HepG2 (cell line): ENCODE results near the gene CAMK2D. TPM values are rescaled to one million over a fixed set of nuclear protein-coding genes. Genes with fewer than 3 reads are reported as not detected.

ENCODE experiments used
- ATAC-seq: fragments of 200-7000 bp; cut with Tn5 transposase; 3 replicates; pipeline ENCODE4 v1.9.1; 2020; ENCODE audit warnings: mild to moderate bottlenecking, moderate library complexity
- BruUV-seq: library from RNA; stranded (reverse); fragments of 400-500 nt; replicated peaks from 2 replicates; lab custom pipeline; 2021; lab: Mats Ljungman, UMichigan
- CTCF ChIA-PET: fragments of 300-600 bp; formaldehyde crosslinking; extraction: SDS; loops from one replicate; lab custom pipeline; 2021; ENCODE audit warnings: low total read pairs, inconsistent platforms, low intra/inter-chr PET ratio; lab: Yijun Ruan, JAX
- POLR2A ChIA-PET: fragments of 350-600 bp; sonication (Branson Sonifier 250); formaldehyde crosslinking; loops from one replicate; lab custom pipeline; 2020; ENCODE audit warnings: antibody characterized with exemption, inconsistent platforms; lab: Yijun Ruan, JAX
- DNase-seq: peaks from one replicate; pipeline ENCODE4 v3.0.0-alpha.2; 2015; ENCODE audit warnings: low spot score
- FAIRE-seq: peaks from 3 replicates; lab custom pipeline; 2011; peaks lifted over from hg19 to GRCh38; lab: Jason Lieb, UNC
- H2AFZ ChIP-seq: one replicate; pipeline ENCODE4 v1.6.1; 2011; ENCODE audit warnings: low read length, inconsistent platforms
- H3K27ac ChIP-seq: fragments of 300-600 bp; 3 replicates; pipeline ENCODE4 v1.8.0; 2011; ENCODE audit warnings: mixed run types, mild to moderate bottlenecking, mixed read lengths, low read length, inconsistent platforms; ENCODE audit not compliant: insufficient read depth; ENCODE audit errors: extremely low read length
- H3K27me3 ChIP-seq, 2 experiments: fragments of 200-600 bp in 1 of 2; 2 replicates in 1 of 2; 3 replicates in 1 of 2; pipeline versions ENCODE4 v1.6.0 to v1.8.0; 2011; ENCODE audit warnings: low read length in 2 of 2, mild to moderate bottlenecking in 2 of 2, moderate library complexity in 2 of 2, inconsistent platforms in 1 of 2; ENCODE audit not compliant: insufficient read depth in 2 of 2, control insufficient read depth in 1 of 2
- H3K36me3 ChIP-seq, 2 experiments: fragments of 200-600 bp in 1 of 2; replicated peaks in 1 of 2; 2 replicates in 1 of 2; 3 replicates in 1 of 2; pipeline versions ENCODE4 v1.5.1 to v1.8.0; 2011; ENCODE audit warnings: low read length in 2 of 2, inconsistent platforms in 1 of 2; ENCODE audit not compliant: insufficient read depth in 2 of 2, control insufficient read depth in 1 of 2
- H3K4me1 ChIP-seq: 2 replicates; pipeline ENCODE4 v1.5.1; 2012; ENCODE audit warnings: low read length, inconsistent platforms; ENCODE audit not compliant: insufficient read depth
- H3K4me2 ChIP-seq: 2 replicates; pipeline ENCODE4 v1.6.0; 2011; ENCODE audit warnings: low read depth, low read length, inconsistent platforms
- H3K4me3 ChIP-seq, 3 experiments: fragments of 200-600 bp in 1 of 3; sonication (generic), shearing (Covaris generic) in 1 of 3; replicated peaks in 1 of 3; 2 replicates each; pipeline ENCODE4 v1.5.1; 2011 to 2016; ENCODE audit warnings: low read length in 3 of 3, inconsistent platforms in 2 of 3, low read depth in 2 of 3, mild to moderate bottlenecking in 2 of 3, control low read depth in 1 of 3, mixed read lengths in 1 of 3; ENCODE audit not compliant: insufficient read depth in 1 of 3
- H3K79me2 ChIP-seq: one replicate; pipeline ENCODE4 v1.6.1; 2011; ENCODE audit warnings: low read length, inconsistent platforms; ENCODE audit not compliant: insufficient read depth
- H3K9ac ChIP-seq: 2 replicates; pipeline ENCODE4 v1.6.0; 2011; ENCODE audit warnings: mild to moderate bottlenecking, low read depth, low read length, inconsistent platforms; ENCODE audit not compliant: insufficient read depth
- H3K9me3 ChIP-seq: 2 replicates; pipeline ENCODE4 v1.5.1; 2012; ENCODE audit warnings: mild to moderate bottlenecking, low read length
- H4K20me1 ChIP-seq: 2 replicates; pipeline ENCODE4 v1.6.0; 2011; ENCODE audit warnings: inconsistent platforms, mild to moderate bottlenecking, low read length, moderate library complexity; ENCODE audit not compliant: insufficient read depth
- ATF5 ChIP-seq: sonication (generic); formaldehyde crosslinking; IDR thresholded peaks from 2 replicates; pipeline ENCODE4 v1.4.0; 2020; ENCODE audit warnings: mild to moderate bottlenecking, low read depth, missing genetic modification reagents
- CBX1 ChIP-seq: IDR thresholded peaks from one replicate; pipeline ENCODE4 v1.6.1; 2016; ENCODE audit warnings: antibody characterized with exemption, low read depth
- ELF1 ChIP-seq: sonication (generic); formaldehyde crosslinking; IDR thresholded peaks from 2 replicates; pipeline ENCODE4 v1.4.0; 2020; ENCODE audit warnings: missing genetic modification reagents
- IKZF5 ChIP-seq: IDR thresholded peaks from 2 replicates; pipeline ENCODE4 v1.6.1; 2018; ENCODE audit warnings: missing genetic modification reagents, mild to moderate bottlenecking, missing compliant biosample characterization
- KAT2B ChIP-seq: fragments of 150-350 bp; IDR thresholded peaks from 2 replicates; pipeline ENCODE4 v1.6.1; 2014; ENCODE audit warnings: low read depth, low read length, borderline replicate concordance
- KLF13 ChIP-seq: sonication (generic); formaldehyde crosslinking; IDR thresholded peaks from 2 replicates; pipeline ENCODE4 v1.4.0; 2020; ENCODE audit warnings: mild to moderate bottlenecking, missing genetic modification reagents
- MATR3 ChIP-seq: sonication (generic); formaldehyde crosslinking; IDR thresholded peaks from 2 replicates; pipeline ENCODE4 v1.4.0; 2020; ENCODE audit warnings: missing genetic modification reagents
- PHF8 ChIP-seq: sonication (generic); formaldehyde crosslinking; IDR thresholded peaks from 2 replicates; pipeline ENCODE4 v1.5.0; 2020; ENCODE audit warnings: missing genetic modification reagents
- RFXANK ChIP-seq: IDR thresholded peaks from 2 replicates; pipeline ENCODE4 v1.6.1; 2016
- TAF15 ChIP-seq: fragments of 200-400 bp; formaldehyde crosslinking; IDR thresholded peaks from one replicate; pipeline ENCODE4 v1.6.1; 2018; ENCODE audit warnings: mild to moderate bottlenecking, low read depth, low read length; ENCODE audit not compliant: poor library complexity, severe bottlenecking
- ZBTB14 ChIP-seq: sonication (generic); formaldehyde crosslinking; IDR thresholded peaks from 2 replicates; pipeline ENCODE4 v1.4.0; 2020; ENCODE audit warnings: missing genetic modification reagents
- ZMYM2 ChIP-seq: sonication (generic); formaldehyde crosslinking; IDR thresholded peaks from 2 replicates; pipeline ENCODE4 v1.8.0; 2022; ENCODE audit warnings: mild to moderate bottlenecking, missing genetic modification reagents
- ZNF234 ChIP-seq: sonication (generic); formaldehyde crosslinking; conservative IDR thresholded peaks from 2 replicates; pipeline ENCODE4 v1.5.1; 2020; ENCODE audit warnings: mild to moderate bottlenecking, missing genetic modification reagents
- ZNF546 ChIP-seq: sonication (generic); formaldehyde crosslinking; conservative IDR thresholded peaks from 2 replicates; pipeline ENCODE4 v1.8.1; 2023; ENCODE audit warnings: mild to moderate bottlenecking, missing genetic modification reagents
- ZNF589 ChIP-seq: sonication (generic); formaldehyde crosslinking; conservative IDR thresholded peaks from 2 replicates; pipeline ENCODE4 v1.8.0; 2022; ENCODE audit warnings: mild to moderate bottlenecking, moderate library complexity, missing genetic modification reagents
- WGBS: methylation state at CpG from one replicate; pipeline ENCODE4 v1.1.6; 2017; ENCODE audit warnings: low lambda C conversion rate; 5-methylcytosine and 5-hydroxymethylcytosine counted together
- in situ Hi-C: cut with HindIII; loops from 2 replicates; pipeline ENCODE4 v1.10.0; 2017; ENCODE audit warnings: low pct_unique_long_range_greater_than_20kb; ENCODE audit not compliant: extremely low pct_ligation_motif_present
- intact Hi-C: fragments of 100-400 bp; cut with micrococcal nuclease; formaldehyde crosslinking; loops from one replicate; pipeline ENCODE4 v1.10.0; 2022; ENCODE audit not compliant: unreplicated experiment
- polyA plus RNA-seq, 8 experiments: library from polyadenylated mRNA; depleted of rRNA in 3 of 8; stranded (reverse) in 7 of 8; unstranded in 1 of 8; fragments of >200 nt; fragmentation: Illumina TruSeq in 4 of 8; extraction: Trizol in 4 of 8; gene quantifications; 2 replicates each; pipeline versions ENCODE4 v1.2.1 to v1.2.3, GENCODE V29; 2011 to 2016; ENCODE audit warnings: low read depth in 4 of 8, missing spikeins in 1 of 8, mixed read lengths in 1 of 8; ENCODE audit not compliant: insufficient read depth in 1 of 8
- total RNA-seq, 5 experiments: library from RNA; depleted of rRNA; stranded (reverse); fragments of >200 nt; fragmentation: Illumina TruSeq; extraction: Trizol; gene quantifications; 2 replicates each; pipeline ENCODE4 v1.2.3, GENCODE V29; 2016; ENCODE audit warnings: low read depth in 1 of 5

The CAMK2D gene
- total and polyA plus RNA-seq, 2 of the 13 experiments (the other 11 are each of a cell fraction or from before 2014, with no cell fraction given): 18.0 to 65.4 TPM

GRCh38 chr4:113783701-113784100, 22.2 kb upstream of the CAMK2D start:
- Histone ChIP-seq H3K4me3 (no peak overlapping the region), H3K9me3 (no peaks in the 10 kb centered on the region), H3K79me2 (no peaks in the 10 kb centered on the region), H3K4me2 (no peak overlapping the region), H3K4me1 (peaks cover 18% of the 10 kb centered on the region), H3K27ac (no peak overlapping the region), H4K20me1 (no peaks in the 10 kb centered on the region), H2AFZ (no peak overlapping the region), H3K36me3 (no peaks in the 10 kb centered on the region), H3K27me3 (no peaks in the 10 kb centered on the region), H3K9ac (no peak overlapping the region)
- ChIA-PET POLR2A (no interaction called here), CTCF (no interaction called here)
- DNase-seq (no peak), FAIRE-seq (no peak), ATAC-seq (no peak)
- TF ChIP-seq ZNF546: no peak
- no peak for TF ChIP-seq CBX1
- TF ChIP-seq KLF13 (CRISPR knock-in tag): no peak
- no peak for TF ChIP-seq PHF8 (CRISPR knock-in tag)
- TF ChIP-seq ZBTB14 (CRISPR knock-in tag): no peak
- TF ChIP-seq ATF5 (CRISPR knock-in tag): no peak
- no peak for TF ChIP-seq RFXANK
- TF ChIP-seq ELF1: no peak
- TF ChIP-seq TAF15: no peak
- no peak for TF ChIP-seq ZMYM2 (CRISPR knock-in tag)
- TF ChIP-seq MATR3: no peak
- no peak for TF ChIP-seq ZNF234
- no peak for TF ChIP-seq IKZF5 (CRISPR knock-in tag)
- no peak for TF ChIP-seq KAT2B
- TF ChIP-seq ZNF589: no peak
- intact Hi-C loops (no loop called here), in situ Hi-C loops (no loop called here)
- no TSS peak for BruUV-seq
- 61% methylated on average over 6 of the region's 6 CpGs for WGBS
